Measurements from ENCODE around the gene ITPR1.
"Not testable (repeated sequence)": the region's sequence is repeated elsewhere in the genome, so short reads cannot be mapped to it uniquely, and the experiment has no call there.

ITPR1 gene

DNA sequence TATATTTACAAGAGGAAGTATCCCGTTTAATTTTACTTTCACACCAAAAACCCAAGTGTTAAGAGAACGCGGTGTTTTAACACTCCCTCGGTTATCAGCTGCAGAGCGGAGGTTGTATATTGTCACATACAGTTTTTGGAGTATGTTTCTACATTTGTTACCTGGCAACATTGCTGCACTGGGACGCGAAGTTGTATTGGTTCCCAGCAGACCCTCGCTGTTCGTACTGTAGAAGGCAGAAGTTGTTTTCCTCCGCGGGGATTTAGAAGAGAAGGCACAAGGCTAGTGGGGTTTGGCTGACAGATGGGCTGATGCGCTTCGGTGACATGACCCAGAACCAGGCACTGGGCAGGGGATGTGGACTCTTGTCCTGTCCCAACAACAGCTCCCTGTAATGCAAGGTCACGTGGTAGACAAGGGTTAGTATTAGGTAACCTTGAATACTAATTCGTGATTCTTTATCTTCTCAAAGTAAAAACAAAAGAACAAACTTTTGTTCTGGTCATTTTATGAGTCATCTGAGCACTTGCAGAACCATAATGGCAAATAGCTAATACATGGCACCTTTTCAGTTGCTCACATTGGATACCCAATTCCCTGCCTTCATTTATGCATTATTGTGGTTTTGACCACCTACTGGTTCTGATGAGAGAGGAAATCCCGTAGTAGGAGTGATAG lies 255.7 kb downstream of the ITPR1 start:
- no peak for DNase-seq

DNA sequence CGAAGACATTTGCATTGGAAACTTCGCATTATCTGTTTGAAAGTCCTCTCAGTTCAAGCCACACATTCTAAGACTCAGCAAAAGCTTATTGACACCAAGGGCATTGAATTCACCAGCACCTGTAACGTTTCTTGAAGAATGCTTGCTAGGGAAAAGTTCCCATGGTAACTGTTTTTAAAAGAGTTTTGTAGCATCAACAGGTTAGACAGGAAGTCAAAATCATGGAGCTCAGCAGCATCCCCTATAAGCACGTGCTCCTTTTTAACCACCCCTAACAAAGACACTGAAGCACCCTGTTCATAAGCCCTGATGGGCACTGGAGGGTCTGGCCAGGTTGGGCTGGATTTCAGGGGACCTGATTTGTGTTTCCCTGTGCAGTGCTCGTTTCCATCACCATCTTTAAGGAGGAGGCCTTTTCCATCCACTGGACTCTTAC lies 256.4 kb downstream of the ITPR1 start:
- DNase-seq, result no peak

DNA sequence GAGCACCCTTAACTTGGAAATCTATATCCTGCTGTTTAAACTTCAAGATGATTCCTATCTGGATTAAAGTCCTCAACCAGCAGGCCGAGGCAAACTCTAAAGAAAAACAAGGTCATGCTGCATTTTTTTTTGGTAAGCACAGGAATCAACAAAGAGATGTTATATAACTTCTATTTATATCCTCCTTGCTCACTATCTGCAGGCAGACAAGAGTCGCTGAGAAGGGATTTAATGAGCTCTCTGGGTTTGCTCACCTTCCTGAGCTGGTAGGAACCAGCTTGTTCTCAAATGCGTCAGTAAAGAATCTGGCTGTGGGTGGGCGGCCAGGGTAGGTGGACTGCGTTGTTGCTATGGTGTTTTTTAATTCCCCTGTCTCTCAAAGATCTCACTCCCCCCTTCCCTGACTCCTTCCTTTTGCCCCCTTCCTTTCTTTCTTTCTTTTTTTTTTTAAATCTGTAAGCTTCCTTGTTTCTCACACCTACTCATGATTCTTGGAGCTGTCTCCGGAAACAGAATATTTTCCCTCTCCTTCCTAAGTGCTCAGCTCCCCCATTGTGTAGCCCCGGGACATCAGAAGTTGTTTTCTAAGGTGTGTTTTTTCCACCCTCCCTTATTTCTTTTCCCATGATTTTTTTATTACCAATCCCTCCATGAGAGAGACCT lies 257.3 kb downstream of the ITPR1 start:
- DNase-seq, result no peak

DNA sequence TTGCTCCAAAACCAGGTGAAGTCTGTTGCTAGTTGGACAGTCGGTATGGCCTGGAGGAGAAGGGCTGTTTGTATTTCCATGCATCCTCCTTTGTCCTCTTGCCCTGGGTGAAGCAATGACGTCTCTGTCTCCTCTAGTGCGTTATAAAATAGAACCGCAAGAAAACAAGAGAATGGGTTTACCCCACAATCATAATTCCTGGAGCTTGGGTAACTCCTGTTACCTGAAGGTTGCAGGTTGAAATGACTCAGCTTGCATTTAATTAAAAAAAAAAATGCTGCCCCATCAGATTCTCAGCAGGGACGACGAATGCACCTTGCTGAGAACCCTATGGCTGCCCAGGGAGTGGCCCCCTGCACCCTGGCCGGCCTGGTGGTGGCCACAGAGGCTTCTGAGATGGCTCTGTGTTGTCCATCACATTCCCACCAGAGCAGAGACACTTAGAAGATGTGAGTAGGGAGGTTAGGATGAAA lies 257.9 kb downstream of the ITPR1 start:
- no peak for DNase-seq

DNA sequence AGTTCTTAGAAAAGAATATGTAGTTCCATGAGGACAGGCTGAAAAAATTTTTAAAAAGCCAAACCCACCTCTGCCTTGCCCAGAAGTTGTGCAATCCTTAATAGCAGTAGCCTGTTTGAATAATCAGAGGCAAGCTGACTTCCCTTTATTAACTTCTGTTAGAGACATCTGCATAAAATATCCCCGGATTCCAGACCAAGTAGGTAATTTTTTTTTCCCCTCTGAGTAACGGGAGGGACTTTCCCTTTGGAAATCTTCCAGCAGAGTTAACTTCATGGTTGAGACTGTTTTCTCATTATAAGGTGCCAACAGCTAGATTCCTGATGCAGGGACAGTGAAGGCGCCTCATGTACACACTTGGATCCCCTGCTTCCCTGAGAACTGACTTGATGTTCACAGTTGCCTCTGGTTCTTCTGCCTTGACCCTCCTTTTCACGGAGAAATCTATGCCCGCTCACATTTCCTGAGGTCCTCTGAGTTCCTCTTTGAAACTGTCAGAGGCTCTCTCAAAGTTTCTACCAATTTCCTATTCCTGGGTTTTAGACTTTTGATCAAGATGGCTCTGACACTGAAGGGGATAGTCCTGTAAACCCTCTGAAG lies 258.5 kb downstream of the ITPR1 start:
- no peak for DNase-seq

DNA sequence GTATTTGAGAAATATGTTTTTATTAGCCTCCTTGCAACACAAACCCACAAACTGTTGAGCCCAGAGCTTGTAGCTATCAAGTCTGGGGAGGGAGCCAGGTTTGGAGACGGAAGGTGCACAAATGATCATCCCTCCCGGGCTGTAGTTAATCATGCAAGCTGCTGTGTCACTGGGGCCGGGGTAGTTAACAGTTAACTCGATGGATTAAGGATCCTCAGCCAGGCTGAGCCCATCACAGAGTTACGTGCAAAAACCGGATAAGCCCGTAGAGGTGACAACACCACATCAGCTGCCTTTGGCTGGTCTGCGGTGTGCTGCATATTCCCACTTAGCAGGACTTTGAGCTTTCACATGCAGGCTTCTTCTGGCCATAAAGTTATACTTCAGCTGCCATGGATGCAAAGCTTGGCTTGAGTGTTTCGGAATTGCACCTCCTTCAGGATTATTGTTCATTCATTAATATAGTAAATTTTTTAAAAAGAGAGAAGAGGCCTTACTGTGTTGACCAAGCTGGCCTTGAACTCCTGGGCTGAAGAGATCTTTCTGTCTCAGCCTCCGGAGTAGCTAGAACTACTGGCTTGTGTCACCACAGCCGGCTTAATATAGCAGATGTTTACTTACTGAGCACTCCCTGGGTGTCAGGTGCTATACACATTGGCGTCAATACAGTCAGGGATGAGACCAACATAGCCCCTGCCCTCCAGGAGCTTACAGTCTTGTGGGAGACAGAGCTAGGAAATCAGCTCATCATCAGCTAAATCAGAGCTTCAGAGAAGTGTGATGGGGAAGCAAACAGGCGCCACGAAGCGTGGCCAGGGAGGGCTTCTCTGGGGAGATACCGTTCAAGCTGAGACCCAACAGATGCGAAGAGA lies 259.3 kb downstream of the ITPR1 start:
- no peak for DNase-seq

DNA sequence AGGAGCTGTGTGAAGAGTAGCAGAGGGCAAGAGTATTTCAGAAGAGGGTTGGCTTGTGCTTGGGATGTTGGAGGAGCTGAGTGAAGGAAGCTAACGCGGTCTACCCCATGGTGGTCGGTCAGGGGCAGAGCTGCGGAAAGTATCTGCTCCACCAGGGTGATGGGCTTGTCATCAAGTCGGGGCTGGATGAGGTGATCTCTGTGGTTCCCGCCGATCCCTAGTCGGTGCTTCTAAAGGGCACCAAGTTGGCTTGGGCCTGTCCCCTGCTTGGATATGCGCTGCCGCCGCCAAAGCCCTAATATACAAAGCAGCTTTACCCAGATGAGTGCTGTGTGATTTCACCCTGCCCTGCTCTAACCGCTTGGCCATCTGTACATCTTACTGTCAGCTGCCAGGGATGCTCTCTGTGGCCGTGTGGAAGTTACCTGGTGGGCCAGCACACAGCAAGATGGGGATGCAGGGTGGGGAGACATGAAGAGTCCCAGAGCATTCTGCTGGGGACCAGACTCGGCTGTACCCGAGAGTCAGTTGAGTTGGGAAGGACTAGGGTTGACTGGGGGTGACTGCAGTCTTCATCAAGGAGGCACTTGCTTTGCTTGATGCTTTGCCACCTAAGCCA lies 260.0 kb downstream of the ITPR1 start:
- no peak for DNase-seq

DNA sequence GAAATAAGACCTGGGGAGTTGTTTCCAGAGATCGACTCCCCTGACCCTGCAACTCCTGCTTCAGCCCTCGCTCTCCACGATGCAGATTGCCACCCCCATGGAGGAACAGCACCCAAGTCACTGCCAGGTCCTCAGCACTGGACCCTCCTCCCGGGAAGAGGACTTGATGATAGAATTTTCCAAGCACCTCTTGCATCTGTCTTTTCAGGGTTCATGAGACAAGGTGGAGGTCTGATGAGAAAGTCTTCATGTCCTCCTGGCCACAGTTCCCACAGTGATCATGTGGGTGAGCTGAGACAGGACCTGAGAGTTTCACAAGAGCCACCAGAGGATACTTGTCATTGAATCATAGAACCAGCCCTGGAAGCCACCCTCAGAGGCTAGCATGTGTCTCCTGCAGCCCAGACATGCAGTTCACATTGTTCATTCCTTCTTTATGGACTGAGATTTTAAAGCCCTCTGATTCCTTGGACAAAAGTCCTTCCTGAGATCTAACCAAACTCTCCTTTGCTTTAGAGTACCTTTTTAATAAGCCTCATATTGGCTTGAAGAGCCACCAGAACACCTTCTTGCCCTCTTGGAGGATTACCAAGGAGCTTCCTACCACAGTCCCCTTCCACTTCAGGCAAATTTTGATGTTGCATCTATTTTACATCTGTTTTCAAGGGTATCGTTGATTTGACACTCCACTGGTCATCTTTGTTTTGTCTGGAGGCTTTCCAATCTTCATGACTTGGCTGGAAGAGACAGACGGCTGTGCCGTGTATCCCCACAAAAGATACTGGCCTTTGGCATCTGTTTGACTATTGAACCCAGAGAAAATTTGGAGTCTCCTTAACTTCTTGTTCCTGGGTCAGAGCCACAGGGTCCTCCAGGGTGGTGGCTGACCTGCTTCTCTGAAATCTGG lies 261.3 kb downstream of the ITPR1 start:
- DNase-seq, result no peak

DNA sequence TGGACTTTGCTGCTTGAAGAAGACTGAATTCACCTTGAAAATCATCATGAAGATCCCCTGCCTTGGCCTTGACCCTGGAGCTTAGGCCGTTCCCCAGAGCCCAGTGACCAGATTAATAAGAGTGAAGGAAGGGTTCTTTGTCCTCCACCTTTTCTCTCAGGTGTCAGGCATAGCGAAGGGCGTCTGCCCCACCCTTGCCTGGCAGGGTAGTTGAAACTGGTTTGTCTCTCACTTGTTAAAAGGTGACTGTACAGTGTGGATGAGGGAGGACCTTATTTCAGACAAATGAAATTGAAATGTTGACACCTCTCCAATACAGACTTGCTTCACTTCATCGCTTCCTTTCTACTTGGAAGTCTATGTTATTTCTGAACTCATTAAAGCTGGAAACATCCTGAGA lies 262.4 kb downstream of the ITPR1 start:
- no peak for DNase-seq

DNA sequence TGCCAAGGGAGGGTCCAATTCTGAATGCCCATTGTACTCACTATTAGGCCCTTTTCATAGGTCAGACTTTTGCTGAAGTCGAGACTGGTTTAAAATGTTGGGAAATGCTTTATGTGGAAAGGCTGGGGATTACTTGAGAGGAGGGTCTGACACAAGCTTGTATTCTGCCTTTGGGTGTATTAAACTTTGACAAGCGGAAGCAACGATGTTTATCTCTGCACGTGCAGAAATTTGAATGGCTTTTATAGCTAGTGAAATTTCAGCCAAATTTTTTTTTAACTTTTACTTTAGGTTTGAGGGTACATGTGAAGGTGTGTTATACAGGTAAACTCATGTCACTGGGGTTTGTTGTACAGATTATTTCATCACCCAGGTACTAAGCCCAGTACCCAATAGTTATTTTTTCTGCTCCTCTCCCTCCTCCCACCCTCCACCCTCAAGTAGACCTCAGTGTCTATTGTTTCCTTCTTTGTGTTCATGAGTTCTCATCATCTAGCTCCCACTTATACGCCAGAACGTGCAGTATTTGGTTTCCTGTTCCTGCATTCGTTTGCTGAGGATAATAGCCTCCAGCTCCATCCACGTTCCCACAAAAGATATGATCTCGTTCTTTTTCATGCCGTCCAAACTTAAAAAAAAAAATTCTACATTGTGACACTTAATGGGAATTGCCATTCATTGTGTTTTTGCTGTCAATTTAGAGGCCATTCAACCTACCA lies 263.1 kb downstream of the ITPR1 start:
- DNase-seq, result no peak

DNA sequence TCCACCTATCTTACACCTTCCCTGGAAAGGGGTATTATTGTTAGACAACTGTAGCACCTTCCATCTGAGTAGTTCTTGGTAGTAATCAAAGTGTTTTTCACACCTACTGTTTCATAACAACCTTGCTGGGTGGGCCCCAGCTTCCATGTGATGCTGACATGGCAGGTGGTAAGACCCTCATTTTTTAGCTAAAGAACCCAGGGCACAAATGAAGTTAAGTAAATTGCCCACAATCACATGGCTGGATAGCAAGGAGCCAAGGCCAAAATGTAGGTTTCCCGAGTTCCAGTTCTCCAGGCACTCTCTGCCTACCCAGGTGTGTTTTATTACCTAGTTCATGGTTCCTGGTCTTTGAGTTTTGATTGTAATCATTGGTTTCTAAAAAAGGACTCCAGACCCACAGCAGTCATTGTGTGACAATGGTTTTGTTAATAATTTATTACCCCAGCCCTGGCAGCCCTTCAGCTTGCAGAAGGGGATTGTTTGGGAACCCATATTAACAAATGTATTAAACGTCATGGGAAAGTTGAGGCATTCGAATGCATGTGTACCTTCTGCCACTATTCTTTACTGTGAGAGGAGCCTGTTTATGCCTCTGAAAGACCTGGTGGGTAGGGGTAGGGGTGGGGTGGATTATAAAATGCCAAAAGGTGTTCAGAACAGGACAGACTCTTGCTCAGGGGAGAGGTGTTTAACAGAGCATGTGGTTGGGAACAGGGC lies 263.9 kb downstream of the ITPR1 start:
- no peak for DNase-seq

DNA sequence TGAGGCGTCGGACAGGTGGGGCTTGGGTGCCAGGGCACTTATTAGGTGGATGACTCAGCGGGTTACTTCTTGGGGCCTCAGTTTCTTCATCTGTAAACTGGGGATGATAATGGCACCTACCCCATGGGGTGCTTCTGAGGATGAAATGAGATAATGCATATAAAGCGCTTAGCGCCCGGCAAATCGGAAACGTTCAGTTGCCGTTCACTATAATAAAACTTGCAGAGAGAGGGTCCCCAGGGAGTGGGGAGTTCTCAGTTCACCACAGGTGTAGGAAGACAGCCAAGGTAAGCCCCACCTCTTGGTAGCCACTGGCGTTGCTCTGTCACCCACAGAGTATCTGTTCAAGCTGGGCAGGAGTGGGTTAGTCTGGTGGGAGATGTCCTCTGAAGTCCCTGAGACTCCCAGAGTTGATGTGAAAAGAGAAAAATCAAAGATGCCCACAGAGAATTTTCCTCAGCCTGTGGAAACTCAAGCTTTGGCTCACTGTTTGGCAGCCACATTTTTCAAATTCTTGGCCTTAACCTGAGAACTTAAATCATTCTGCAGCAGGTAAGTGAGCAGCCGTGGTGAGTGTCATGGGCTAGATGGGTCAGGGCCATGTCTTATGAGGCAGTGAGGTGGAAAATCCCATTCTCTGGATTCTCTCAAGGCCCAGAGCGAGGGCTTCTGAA lies 264.6 kb downstream of the ITPR1 start:
- no peak for DNase-seq

DNA sequence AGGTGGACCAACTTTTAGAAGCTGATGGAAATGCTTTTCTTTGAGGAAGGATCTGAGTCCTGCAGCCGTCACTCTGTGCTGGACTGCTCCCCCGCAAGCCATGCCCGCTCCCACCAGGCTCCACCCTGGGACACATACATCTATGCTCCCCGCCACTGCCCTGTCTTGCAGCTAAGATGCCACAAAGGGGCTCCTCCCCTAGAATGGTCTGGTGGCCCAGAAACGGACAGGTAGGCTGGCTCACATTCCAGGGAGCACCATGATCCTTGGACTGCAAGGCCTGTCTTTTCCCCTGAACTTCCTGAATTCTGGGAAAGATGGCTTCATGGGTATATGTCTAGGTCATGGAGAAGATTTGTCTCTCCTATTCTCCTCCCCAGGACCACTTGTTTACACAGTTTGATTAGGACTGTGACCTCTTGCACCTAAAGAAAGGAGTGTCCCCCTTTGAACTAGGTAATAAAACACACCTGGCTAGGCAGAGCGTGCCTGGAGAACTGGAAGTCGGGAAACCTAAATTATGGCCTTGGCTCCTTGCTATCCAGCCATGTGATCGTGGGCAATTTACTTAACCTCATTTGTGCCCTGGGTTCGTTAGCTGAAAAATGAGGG lies 265.2 kb downstream of the ITPR1 start:
- DNase-seq, result no peak

DNA sequence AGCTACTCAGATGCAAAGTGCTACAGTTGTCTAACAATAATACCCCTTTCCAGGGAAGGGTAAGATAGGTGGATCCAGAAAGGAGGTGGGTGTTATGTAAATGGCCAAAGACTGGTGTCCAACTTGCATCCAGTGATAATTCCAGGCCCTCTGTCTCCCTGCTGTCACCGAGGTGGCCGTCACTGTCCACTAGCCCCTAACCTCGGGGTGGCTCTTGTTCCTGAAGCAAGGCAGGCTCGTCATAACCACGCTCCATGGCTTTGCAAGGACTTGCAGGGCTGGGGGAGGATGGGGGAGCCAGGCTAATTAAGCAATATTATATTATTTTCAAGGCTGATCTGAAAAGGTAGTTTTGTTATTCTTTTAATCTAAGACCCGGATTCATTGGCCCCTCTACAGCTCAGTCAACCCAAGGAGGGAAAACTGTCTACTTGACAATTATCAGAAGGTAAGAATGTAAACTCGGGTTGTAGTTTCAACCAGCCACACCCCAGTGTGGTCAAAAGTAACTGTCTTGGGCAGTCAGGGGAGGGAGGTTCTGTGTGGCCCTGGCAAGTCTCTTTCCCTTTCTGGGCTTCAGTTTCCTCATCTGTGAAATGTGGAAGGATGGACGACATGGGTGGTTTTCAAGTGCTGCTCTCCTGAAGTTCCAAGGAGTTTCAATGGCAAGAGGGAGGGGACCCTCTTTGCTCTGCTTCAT lies 266.0 kb downstream of the ITPR1 start:
- DNase-seq, result no peak

DNA sequence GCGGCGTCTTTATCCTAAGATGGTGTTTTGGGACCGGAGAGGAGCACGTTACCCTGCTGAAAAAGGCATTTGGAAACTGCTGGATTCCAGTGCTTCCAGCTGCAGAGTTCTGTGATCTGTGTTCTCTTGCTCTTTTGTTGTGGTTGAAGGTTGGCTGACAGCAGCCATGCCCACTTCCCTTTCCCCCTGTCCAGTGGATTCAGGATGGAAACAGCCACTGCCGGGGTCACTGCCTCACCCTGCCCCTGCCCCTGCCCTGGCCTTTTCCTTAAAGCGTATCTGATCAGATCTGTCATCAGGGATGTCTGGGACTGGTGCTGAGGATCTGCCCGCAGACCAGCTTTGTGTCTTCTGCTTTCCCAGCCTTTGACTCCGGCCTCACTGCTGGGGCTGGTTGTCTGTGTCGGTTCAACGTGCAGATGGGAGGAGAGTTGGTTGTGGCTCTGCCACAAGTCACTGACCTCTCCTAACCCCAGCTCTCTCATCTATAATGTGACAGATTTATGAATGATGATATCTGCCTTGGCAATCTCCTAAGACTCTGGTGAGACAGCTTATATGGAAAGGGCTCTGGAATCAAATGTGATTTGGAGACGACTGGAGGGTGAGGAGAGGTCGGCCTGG lies 266.7 kb downstream of the ITPR1 start:
- DNase-seq, result no peak

DNA sequence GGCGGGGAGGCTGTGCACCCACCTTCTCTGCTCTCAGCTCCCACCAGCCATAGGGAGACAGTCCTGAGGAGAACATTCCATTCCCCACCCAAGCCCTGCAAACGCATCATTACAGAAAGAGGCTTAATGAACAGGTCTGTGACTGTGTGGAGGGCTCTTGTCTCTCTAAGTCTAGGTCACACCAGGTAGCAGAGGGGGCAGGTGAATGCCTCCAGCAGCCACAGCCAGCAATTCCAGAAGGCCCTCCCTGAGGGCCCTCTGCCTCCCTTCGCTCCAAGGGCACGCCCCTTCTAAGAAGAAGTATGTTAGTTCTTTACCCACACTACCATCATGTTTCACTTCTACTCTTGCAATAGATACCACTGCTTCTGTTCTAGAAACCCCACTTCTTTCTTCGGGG lies 268.6 kb downstream of the ITPR1 start:
- no peak for DNase-seq

DNA sequence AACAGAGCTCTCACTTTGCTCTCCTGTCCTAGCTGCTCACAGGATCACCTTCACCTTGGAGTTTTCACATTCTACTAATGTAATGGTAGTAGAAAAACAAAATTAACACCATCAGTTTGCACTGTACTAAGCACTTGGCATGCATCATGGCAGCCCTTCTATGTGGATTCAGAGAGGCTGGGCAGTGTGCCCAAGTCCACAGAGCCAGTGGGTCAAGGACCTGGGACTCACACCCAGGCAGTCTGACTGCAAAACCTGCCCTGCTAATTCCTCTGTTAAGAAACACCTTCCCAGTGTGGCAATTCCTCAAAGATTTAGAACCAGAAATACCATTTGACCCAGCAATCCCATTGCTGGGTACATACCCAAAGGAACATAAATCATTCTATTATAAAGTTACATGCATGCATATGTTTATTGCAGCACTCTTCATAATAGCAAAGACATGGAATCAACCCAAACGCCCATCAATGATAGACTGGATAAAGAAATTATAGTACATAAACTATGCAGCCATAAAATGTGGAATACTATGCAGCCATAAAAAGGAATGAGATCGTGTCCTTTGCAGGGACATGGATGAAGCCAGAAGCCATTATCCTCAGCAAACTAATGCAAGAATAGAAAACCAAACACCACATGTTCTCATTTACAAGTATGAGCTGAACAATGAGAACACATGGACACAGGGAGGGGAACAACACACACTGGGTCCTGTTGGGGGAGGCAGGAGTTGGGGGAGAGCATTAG lies 269.5 kb downstream of the ITPR1 start:
- DNase-seq, result not testable (repeated sequence)
